Trophoblast cell (in vitro differentiated cells and primary cell): ENCODE data around the gene STYXL1.

Source experiments
- DNase-seq, 2 donors: peaks; one replicate each; pipeline ENCODE4 v3.0.0-alpha.2; 2016
- H2AFZ ChIP-seq: 2 replicates; pipeline ENCODE4 v1.6.1; 2013; ENCODE audit warnings: low read length, moderate library complexity, mild to moderate bottlenecking; ENCODE audit not compliant: insufficient read depth, poor library complexity
- H2AK5ac ChIP-seq: 2 replicates; pipeline ENCODE4 v1.6.1; 2013; ENCODE audit warnings: mild to moderate bottlenecking, low read length
- H2BK120ac ChIP-seq: 2 replicates; pipeline ENCODE4 v1.6.1; 2013; ENCODE audit warnings: low read length, mild to moderate bottlenecking, moderate library complexity; ENCODE audit not compliant: insufficient read depth, poor library complexity
- H2BK12ac ChIP-seq: 2 replicates; pipeline ENCODE4 v1.6.1; 2013; ENCODE audit warnings: mild to moderate bottlenecking, low read length, moderate library complexity
- H2BK5ac ChIP-seq: 2 replicates; pipeline ENCODE4 v1.6.1; 2013; ENCODE audit warnings: low read length, low read depth, moderate library complexity, mild to moderate bottlenecking; ENCODE audit not compliant: poor library complexity
- H3K14ac ChIP-seq: 2 replicates; pipeline ENCODE4 v1.6.1; 2013; ENCODE audit warnings: mild to moderate bottlenecking, low read length
- H3K18ac ChIP-seq: 2 replicates; pipeline ENCODE4 v1.6.1; 2013; ENCODE audit warnings: mild to moderate bottlenecking, low read length
- H3K23ac ChIP-seq: 2 replicates; pipeline ENCODE4 v1.6.1; 2013; ENCODE audit warnings: low read length
- H3K27ac ChIP-seq: 2 replicates; pipeline ENCODE4 v1.5.1; 2013; ENCODE audit warnings: low read depth, mild to moderate bottlenecking, inconsistent platforms, low read length, moderate library complexity
- H3K27me3 ChIP-seq: 2 replicates; pipeline ENCODE4 v1.6.1; 2013; ENCODE audit warnings: inconsistent platforms, mild to moderate bottlenecking, low read length, moderate library complexity; ENCODE audit not compliant: insufficient read depth
- H3K36me3 ChIP-seq, 2 experiments: 1 replicate in 1 of 2; 2 replicates in 1 of 2; pipeline ENCODE4 v1.6.1; 2013; ENCODE audit warnings: low read length in 2 of 2, mild to moderate bottlenecking in 2 of 2, moderate library complexity in 1 of 2; ENCODE audit not compliant: insufficient read depth in 2 of 2, control insufficient read depth in 1 of 2
- H3K4ac ChIP-seq: 2 replicates; pipeline ENCODE4 v1.6.1; 2013; ENCODE audit warnings: low read depth, mild to moderate bottlenecking, low read length, moderate library complexity
- H3K4me1 ChIP-seq, 2 experiments: 1 replicate in 1 of 2; 2 replicates in 1 of 2; pipeline ENCODE4 v1.6.1; 2013; ENCODE audit warnings: low read length in 2 of 2, mild to moderate bottlenecking in 2 of 2, moderate library complexity in 1 of 2; ENCODE audit not compliant: insufficient read depth in 2 of 2, control insufficient read depth in 1 of 2
- H3K4me2 ChIP-seq: 2 replicates; pipeline ENCODE4 v1.6.1; 2013; ENCODE audit warnings: inconsistent platforms, mild to moderate bottlenecking, low read length, moderate library complexity
- H3K4me3 ChIP-seq: 2 replicates; pipeline ENCODE4 v1.5.1; 2013; ENCODE audit warnings: mild to moderate bottlenecking, low read depth, low read length, inconsistent platforms
- H3K79me1 ChIP-seq: one replicate; pipeline ENCODE4 v1.6.1; 2013; ENCODE audit warnings: low read length
- H3K79me2 ChIP-seq: 2 replicates; pipeline ENCODE4 v1.6.1; 2013; ENCODE audit warnings: low read length, mild to moderate bottlenecking; ENCODE audit not compliant: control insufficient read depth, insufficient read depth, poor library complexity
- H3K9ac ChIP-seq: 2 replicates; pipeline ENCODE4 v1.6.1; 2013; ENCODE audit warnings: mild to moderate bottlenecking, low read length
- H3K9me3 ChIP-seq: 2 replicates; pipeline ENCODE4 v1.6.1; 2013; ENCODE audit warnings: low read depth, mild to moderate bottlenecking, control low read depth, inconsistent platforms, low read length; ENCODE audit not compliant: insufficient read depth
- H4K12ac ChIP-seq: 2 replicates; pipeline ENCODE4 v1.6.1; 2013; ENCODE audit warnings: low read depth, mild to moderate bottlenecking, low read length, moderate library complexity
- H4K8ac ChIP-seq: 2 replicates; pipeline ENCODE4 v1.6.1; 2013; ENCODE audit warnings: low read depth, mild to moderate bottlenecking, low read length, moderate library complexity
- H4K91ac ChIP-seq: one replicate; pipeline ENCODE4 v1.6.1; 2013; ENCODE audit warnings: low read depth, mild to moderate bottlenecking, low read length, moderate library complexity
- WGBS: extraction: QIAGEN DNeasy Blood & Tissue Kit; methylation state at CpG from one replicate; pipeline ENCODE4 v1.1.7; 2013; ENCODE audit warnings: missing lambda C conversion rate; ENCODE audit not compliant: insufficient read length, insufficient coverage; ENCODE audit errors: extremely low coverage; 5-methylcytosine and 5-hydroxymethylcytosine counted together

Gene STYXL1

DNA sequence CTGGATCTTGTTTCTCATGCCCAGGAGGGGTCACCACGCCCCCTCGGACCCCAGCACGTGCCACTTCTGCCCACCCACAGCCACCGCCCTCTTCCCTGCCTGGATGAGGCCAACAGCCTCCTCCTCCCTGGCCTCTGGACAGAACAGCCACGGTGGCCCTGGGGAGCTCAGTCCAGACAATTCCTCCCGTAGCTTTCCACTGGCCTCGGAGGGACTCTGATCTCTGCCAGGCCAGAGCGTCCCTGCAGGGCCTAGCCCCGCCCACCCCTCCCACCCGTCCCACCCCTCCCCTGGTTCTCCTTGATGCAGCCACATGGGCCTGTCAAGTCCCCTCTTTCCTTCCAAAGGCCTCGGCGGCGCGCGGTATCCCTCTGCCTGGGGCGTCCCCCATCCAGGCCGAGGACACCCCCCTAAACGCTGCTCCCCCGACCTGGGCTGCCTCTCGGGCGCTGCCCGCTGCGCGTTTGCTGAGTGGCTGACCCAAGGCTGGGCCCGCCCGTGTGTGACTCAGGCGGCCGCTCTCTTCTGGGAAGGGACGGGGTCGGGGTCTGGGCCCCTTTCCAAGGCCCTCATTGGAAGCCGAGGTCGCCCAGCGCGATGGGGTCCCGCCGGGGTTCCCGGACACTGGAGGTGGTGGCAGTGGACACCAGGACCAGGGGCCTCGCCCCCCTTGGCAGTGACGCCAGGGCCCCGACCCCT is 54.0 kb downstream of the STYXL1 start:
- Histone ChIP-seq H3K18ac (peak overlapping the region; percentile 82), H3K4me3 (peak overlapping the region; percentile 91), H3K4me1 (peaks cover 20 to 23% of the 10 kb centered on the region in 2 experiments), H2BK12ac (peak overlapping the region; percentile 51), H3K9me3 (peaks cover 5% of the 10 kb centered on the region), H2BK120ac (peak overlapping the region; percentile 30), H3K14ac (peak overlapping the region; percentile 80), H2AFZ (peak overlapping the region; percentile 95), H4K12ac (peak overlapping the region; percentile 79), H3K79me2 (peaks cover 3% of the 10 kb centered on the region), H3K27me3 (no peaks in the 10 kb centered on the region), H3K27ac (peak overlapping the region; percentile 72), H3K9ac (peak overlapping the region; percentile 72), H4K91ac (peak overlapping the region; percentile 82), H2AK5ac (peak overlapping the region; percentile 75), H3K4me2 (peak overlapping the region; percentile 99), H2BK5ac (peak overlapping the region; percentile 69), H3K79me1 (peaks cover 10% of the 10 kb centered on the region), H3K4ac (peak overlapping the region; percentile 35), H3K36me3 (peaks cover 8 to 13% of the 10 kb centered on the region in 2 experiments), H3K23ac (no peak overlapping the region), H4K8ac (peak overlapping the region; percentile 82)
- no CpG with 5 or more reads among the region's 40 CpGs for WGBS
- peak; percentile 53 to 66 for DNase-seq

DNA sequence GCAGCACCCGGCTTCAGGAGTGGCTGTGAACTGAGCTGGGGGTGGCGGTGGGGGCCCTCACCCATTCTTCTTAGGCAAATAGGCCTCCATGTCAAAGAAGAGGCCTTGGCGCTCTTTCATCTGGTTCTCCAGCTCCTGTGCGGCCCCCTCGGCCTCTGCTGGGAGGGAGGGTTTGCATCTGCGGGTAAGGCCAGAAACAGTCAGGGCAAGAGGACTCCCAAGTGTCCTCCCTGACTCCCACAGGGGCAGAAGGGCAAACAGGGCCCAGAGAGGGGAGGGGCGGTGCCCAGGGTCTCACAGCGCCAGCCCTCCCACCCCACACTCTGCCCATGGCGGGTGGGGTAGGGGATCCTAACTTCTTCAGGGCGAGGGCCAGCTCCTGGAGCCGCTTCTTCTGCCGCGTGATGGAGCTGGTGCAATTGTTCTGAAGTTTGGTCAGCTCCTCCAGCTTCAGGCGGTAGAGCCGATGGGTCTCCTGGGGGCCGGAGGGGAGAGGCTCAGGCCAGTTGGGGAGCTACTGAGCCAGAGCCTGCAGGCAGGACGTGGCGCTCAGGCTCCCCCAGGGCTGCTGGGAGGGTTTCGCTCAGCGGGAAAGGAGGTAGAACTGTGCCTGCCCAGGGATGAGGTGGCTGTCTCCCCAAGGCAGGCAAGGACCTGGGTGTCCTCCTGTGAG is 55.6 kb downstream of the STYXL1 start:
- Histone ChIP-seq H3K9me3 (peaks cover 7% of the 10 kb centered on the region), H3K79me2 (peaks cover 3% of the 10 kb centered on the region), H3K27ac (no peak overlapping the region), H2BK12ac (no peak overlapping the region), H3K36me3 (peaks cover 18 to 24% of the 10 kb centered on the region in 2 experiments), H3K14ac (no peak overlapping the region), H2AK5ac (no peak overlapping the region), H3K4ac (no peak overlapping the region), H2BK120ac (no peak overlapping the region), H4K8ac (no peak overlapping the region), H2AFZ (no peak overlapping the region), H3K4me2 (no peak overlapping the region), H3K4me1 (peaks cover 20 to 23% of the 10 kb centered on the region in 2 experiments), H4K91ac (no peak overlapping the region), H3K18ac (no peak overlapping the region), H3K9ac (no peak overlapping the region), H3K79me1 (peaks cover 10% of the 10 kb centered on the region), H3K4me3 (no peak overlapping the region), H3K23ac (no peak overlapping the region), H3K27me3 (no peaks in the 10 kb centered on the region), H2BK5ac (no peak overlapping the region), H4K12ac (no peak overlapping the region)
- DNase-seq = no peak
- no CpG with 5 or more reads among the region's 20 CpGs for WGBS

DNA sequence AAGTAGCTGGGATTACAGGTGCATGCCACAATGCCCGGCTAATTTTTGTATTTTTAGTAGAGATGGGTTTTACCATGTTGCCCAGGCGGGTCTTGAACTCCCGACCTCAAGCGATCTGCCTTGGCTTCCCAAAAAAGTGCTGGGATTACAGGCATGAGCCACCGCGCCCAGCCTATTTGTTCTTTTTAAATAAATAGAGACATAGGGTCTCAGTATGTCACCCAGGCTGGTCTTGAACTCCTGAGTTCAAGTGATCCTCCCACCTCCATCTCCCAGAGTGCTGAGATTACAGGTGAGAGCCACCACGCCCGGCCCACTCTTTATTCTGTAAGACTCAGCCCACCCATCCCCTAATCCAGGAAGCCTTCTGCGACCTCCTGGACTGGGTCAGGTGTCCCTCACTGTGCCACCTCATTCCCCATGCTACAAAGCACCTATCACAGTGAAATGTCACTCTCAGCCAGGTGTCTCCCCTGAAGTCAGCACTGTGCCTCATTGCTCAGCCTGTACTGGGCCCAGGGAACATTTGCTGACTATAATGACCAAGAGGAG is 56.2 kb downstream of the STYXL1 start:
- WGBS = no CpG with 5 or more reads among the region's 9 CpGs
- H4K12ac ChIP-seq = no peak overlapping the region
- no peak overlapping the region for H2BK5ac ChIP-seq
- no peak overlapping the region for H3K4me2 ChIP-seq
- H3K14ac ChIP-seq = no peak overlapping the region
- H3K4ac ChIP-seq = no peak overlapping the region
- H3K4me1 ChIP-seq = peaks cover 20 to 23% of the 10 kb centered on the region in 2 experiments
- H4K8ac ChIP-seq = no peak overlapping the region
- H3K9me3 ChIP-seq = peaks cover 7% of the 10 kb centered on the region
- H2AFZ ChIP-seq = no peak overlapping the region
- no peak overlapping the region for H2AK5ac ChIP-seq
- H3K79me2 ChIP-seq = peaks cover 3% of the 10 kb centered on the region
- peaks cover 10% of the 10 kb centered on the region for H3K79me1 ChIP-seq
- H2BK12ac ChIP-seq = no peak overlapping the region
- no peaks in the 10 kb centered on the region for H3K27me3 ChIP-seq
- no peak overlapping the region for H3K27ac ChIP-seq
- no peak overlapping the region for H4K91ac ChIP-seq
- DNase-seq = no peak
- no peak overlapping the region for H3K18ac ChIP-seq
- no peak overlapping the region for H3K9ac ChIP-seq
- H2BK120ac ChIP-seq = no peak overlapping the region
- no peak overlapping the region for H3K23ac ChIP-seq
- H3K36me3 ChIP-seq = peaks cover 23 to 28% of the 10 kb centered on the region in 2 experiments
- H3K4me3 ChIP-seq = no peak overlapping the region

DNA sequence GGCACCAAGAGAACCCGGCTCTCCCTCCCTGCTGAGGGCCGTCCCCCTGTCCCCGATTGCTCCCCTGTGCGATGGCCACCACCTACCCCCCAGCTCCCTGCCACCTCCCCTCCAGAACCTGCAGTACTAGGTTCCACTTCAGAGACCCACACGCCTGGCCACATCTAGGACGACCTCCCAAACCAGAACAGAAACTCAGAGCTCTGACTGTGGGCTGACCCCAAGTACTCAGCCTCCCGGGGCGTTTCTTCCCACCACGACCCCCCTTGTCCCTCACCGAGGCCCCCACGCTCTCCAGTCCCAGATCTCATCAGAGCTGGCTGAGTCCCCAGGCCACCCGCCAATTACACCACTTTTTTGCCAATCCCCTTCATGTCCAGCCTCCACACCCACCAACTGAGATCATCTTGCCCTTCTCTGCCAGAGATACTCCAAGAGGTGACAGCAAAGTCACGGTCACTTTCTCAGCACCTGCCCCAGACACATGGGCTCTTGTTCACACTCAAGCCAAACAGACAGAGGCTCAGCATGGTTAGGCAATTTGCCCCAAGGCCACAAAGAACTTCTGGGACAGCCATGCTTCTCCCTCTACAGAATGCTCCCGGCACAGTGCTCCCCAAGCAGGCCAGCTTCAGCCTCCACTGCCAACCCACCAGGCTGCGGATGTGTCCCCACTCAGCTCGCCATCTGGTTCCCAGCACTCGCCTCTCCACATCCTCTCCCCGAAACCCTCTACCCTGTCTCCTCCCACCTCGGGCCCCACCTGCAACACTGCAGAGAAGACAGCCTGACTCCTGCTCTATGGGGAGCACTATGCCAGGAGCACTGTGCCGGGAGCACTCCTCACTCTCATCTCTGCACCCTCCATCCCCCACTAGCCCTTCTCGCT is 58.1 kb downstream of the STYXL1 start:
- Histone ChIP-seq H3K4ac (no peak overlapping the region), H2BK5ac (no peak overlapping the region)

More for the DNA sequence above, 58.1 kb downstream of the STYXL1 start:
- Histone ChIP-seq H3K4me3 (no peak overlapping the region), H3K14ac (no peak overlapping the region), H3K79me2 (peaks cover 3% of the 10 kb centered on the region), H2AFZ (no peak overlapping the region), H3K23ac (no peak overlapping the region), H4K91ac (no peak overlapping the region), H3K27me3 (no peaks in the 10 kb centered on the region), H3K4me1 (peaks cover 20 to 23% of the 10 kb centered on the region in 2 experiments), H2AK5ac (peak overlapping the region; percentile 39), H3K9ac (no peak overlapping the region), H2BK12ac (peak overlapping the region; percentile 42), H3K4me2 (no peak overlapping the region), H3K79me1 (peaks cover 10% of the 10 kb centered on the region), H3K18ac (peak overlapping the region; percentile 48), H3K9me3 (peaks cover 7% of the 10 kb centered on the region), H4K8ac (no peak overlapping the region), H3K36me3 (peaks cover 35 to 36% of the 10 kb centered on the region in 2 experiments), H2BK120ac (no peak overlapping the region), H4K12ac (no peak overlapping the region), H3K27ac (no peak overlapping the region)
- no CpG with 5 or more reads among the region's 21 CpGs for WGBS
- DNase-seq = peak; percentile 68 to 79
